Endodermal cell (in vitro differentiated cells): ENCODE measurements around the gene NOP9. TPM values are rescaled to one million over a fixed set of nuclear protein-coding genes. Genes with fewer than 3 reads are reported as not detected.

Source experiments
- DNase-seq: peaks from one replicate; pipeline ENCODE4 v3.0.0-alpha.2; 2017
- H3K27ac ChIP-seq: 2 replicates; pipeline ENCODE4 v1.5.1; 2013; ENCODE audit warnings: mild to moderate bottlenecking, low read depth, low read length, moderate library complexity
- H3K27me3 ChIP-seq: 2 replicates; pipeline ENCODE4 v1.6.1; 2013; ENCODE audit warnings: mild to moderate bottlenecking, low read length, moderate library complexity; ENCODE audit not compliant: insufficient read depth, control insufficient read depth, poor library complexity, severe bottlenecking
- H3K36me3 ChIP-seq: 2 replicates; pipeline ENCODE4 v1.7.0; 2013; ENCODE audit warnings: mild to moderate bottlenecking, low read length, moderate library complexity; ENCODE audit not compliant: control insufficient read depth, insufficient read depth
- H3K4me1 ChIP-seq: one replicate; pipeline ENCODE4 v1.7.0; 2013; ENCODE audit warnings: low read length; ENCODE audit not compliant: control insufficient read depth, insufficient read depth
- H3K4me3 ChIP-seq: 2 replicates; pipeline ENCODE4 v1.5.1; 2013; ENCODE audit warnings: mild to moderate bottlenecking, low read length, moderate library complexity
- H3K9ac ChIP-seq: 2 replicates; pipeline ENCODE4 v1.6.1; 2013; ENCODE audit warnings: mild to moderate bottlenecking, low read length, moderate library complexity; ENCODE audit not compliant: poor library complexity, severe bottlenecking; ENCODE audit errors: extremely low read depth
- H3K9me3 ChIP-seq: 2 replicates; pipeline ENCODE4 v1.6.1; 2013; ENCODE audit warnings: mild to moderate bottlenecking, low read length, moderate library complexity; ENCODE audit not compliant: control insufficient read depth
- H3K27ac Mint-ChIP-seq: 2 replicates; pipeline ENCODE4 v1.8.0; 2020; ENCODE audit warnings: mixed read lengths
- H3K27me3 Mint-ChIP-seq: 2 replicates; pipeline ENCODE4 v1.8.0; 2021; ENCODE audit warnings: mild to moderate bottlenecking, mixed read lengths; ENCODE audit not compliant: insufficient read depth
- H3K36me3 Mint-ChIP-seq: 2 replicates; pipeline ENCODE4 v1.8.0; 2020; ENCODE audit warnings: low read depth, mixed read lengths
- H3K4me1 Mint-ChIP-seq: 2 replicates; pipeline ENCODE4 v1.8.0; 2020; ENCODE audit warnings: mixed read lengths
- H3K4me3 Mint-ChIP-seq: 2 replicates; pipeline ENCODE4 v1.8.0; 2020; ENCODE audit warnings: mild to moderate bottlenecking, moderate library complexity, mixed read lengths
- H3K9me3 Mint-ChIP-seq: 2 replicates; pipeline ENCODE4 v1.8.0; 2020; ENCODE audit warnings: mild to moderate bottlenecking, mixed read lengths
- CTCF ChIP-seq: fragments of 200-600 bp; sonication (generic); conservative IDR thresholded peaks from 2 replicates; pipeline ENCODE4 v1.5.0; 2021; ENCODE audit warnings: antibody characterized with exemption, mild to moderate bottlenecking
- WGBS, 2 experiments: methylation state at CpG; one replicate each; pipeline versions ENCODE4 v1.1.5 to v1.1.7; 2013; ENCODE audit warnings: missing lambda C conversion rate in 2 of 2, mixed read lengths in 1 of 2; ENCODE audit not compliant: insufficient coverage in 1 of 2, insufficient read length in 1 of 2; 5-methylcytosine and 5-hydroxymethylcytosine counted together
- total RNA-seq, 2 donors: library from RNA; stranded (reverse); fragmentation: NEBNext Ultra II Directional in 1 of 2; extraction: Animal tissue kit (Norgen Biotek cat#: 25700) in 1 of 2; gene quantifications; 2 replicates in 1 of 2; 3 replicates in 1 of 2; pipeline ENCODE4 v1.2.1, GENCODE V29; 2021

NOP9 gene
- total RNA-seq, 2 donors from 2014 or later: 31.1 to 32.0 TPM

GRCh38 chr14:24322672-24323071, 23.0 kb downstream of the NOP9 start:
- TF ChIP-seq CTCF: no peak
- Mint-ChIP-seq H3K36me3 (no peaks in the 10 kb centered on the region), H3K27me3 (peaks cover 72% of the 10 kb centered on the region)

GRCh38 chr14:24323341-24323740, 23.7 kb downstream of the NOP9 start:
- Histone ChIP-seq H3K36me3 (no peaks in the 10 kb centered on the region), H3K9me3 (no peaks in the 10 kb centered on the region), H3K27me3 (peaks cover 7% of the 10 kb centered on the region), H3K4me3 (no peak overlapping the region), H3K27ac (no peak overlapping the region), H3K9ac (no peak overlapping the region), H3K4me1 (no peaks in the 10 kb centered on the region)
- WGBS, 2 experiments: 83 to 100% methylated on average over 2 to 3 of the region's 3 CpGs
- TF ChIP-seq CTCF: no peak
- no peak for DNase-seq
- Mint-ChIP-seq H3K9me3 (no peaks in the 10 kb centered on the region), H3K36me3 (no peaks in the 10 kb centered on the region), H3K4me1 (peaks cover 2% of the 10 kb centered on the region), H3K4me3 (no peak overlapping the region), H3K27ac (no peak overlapping the region), H3K27me3 (peaks cover 66% of the 10 kb centered on the region)

More at GRCh38 chr14:24322672-24323071, 23.0 kb downstream of the NOP9 start:
- no peaks in the 10 kb centered on the region for H3K4me1 ChIP-seq
- Mint-ChIP-seq H3K9me3 (no peaks in the 10 kb centered on the region), H3K27ac (no peak overlapping the region), H3K4me1 (peaks cover 2% of the 10 kb centered on the region), H3K4me3 (no peak overlapping the region)
- H3K9me3 ChIP-seq: no peaks in the 10 kb centered on the region
- H3K9ac ChIP-seq: no peak overlapping the region
- no peak for DNase-seq
- peaks cover 7% of the 10 kb centered on the region for H3K27me3 ChIP-seq
- H3K4me3 ChIP-seq: no peak overlapping the region
- H3K27ac ChIP-seq: no peak overlapping the region
- 89 to 91% methylated on average over 7 to 10 of the region's 10 CpGs for WGBS, 2 experiments
- H3K36me3 ChIP-seq: no peaks in the 10 kb centered on the region

- Histone ChIP-seq H3K4me3 (no peak overlapping the region), H3K9me3 (no peaks in the 10 kb centered on the region), H3K4me1 (no peaks in the 10 kb centered on the region), H3K36me3 (no peaks in the 10 kb centered on the region), H3K9ac (no peak overlapping the region), H3K27ac (no peak overlapping the region), H3K27me3 (peaks cover 9% of the 10 kb centered on the region)
- WGBS, 2 experiments: 77 to 85% methylated on average over 3 to 4 of the region's 6 CpGs
- Mint-ChIP-seq H3K4me1 (peaks cover 2% of the 10 kb centered on the region), H3K4me3 (no peak overlapping the region), H3K9me3 (no peaks in the 10 kb centered on the region), H3K27me3 (peaks cover 66% of the 10 kb centered on the region), H3K36me3 (no peaks in the 10 kb centered on the region), H3K27ac (no peak overlapping the region)
- no peak for DNase-seq
- no peak for TF ChIP-seq CTCF
These were observed 24.4 kb downstream of the NOP9 start for GRCh38 chr14:24324024-24324423.
